Measurements from ENCODE around the gene XPA.

XPA gene

GRCh38 chr9:97698865-97699264 lies 1.7 kb upstream of the XPA start:
- Histone ChIP-seq H3K4me1 (ENCODE audit: insufficient read depth, low read length, poor library complexity, severe bottlenecking) (peaks cover 33% of the 10 kb centered on the region), H3K9me3 (ENCODE audit: insufficient read depth, low read depth, low read length) (no peaks in the 10 kb centered on the region), H4K20me1 (ENCODE audit: insufficient read depth, low read length, poor library complexity, severe bottlenecking) (no peaks in the 10 kb centered on the region), H3K27me3 (ENCODE audit: insufficient read depth, low read length, poor library complexity, severe bottlenecking) (peaks cover 50% of the 10 kb centered on the region), H3K4me3 (ENCODE audit: low read length, poor library complexity, severe bottlenecking) (no peak overlapping the region), H3F3A (ENCODE audit: low read depth) (no peaks in the 10 kb centered on the region), H3K4me2 (ENCODE audit: low read depth, low read length, poor library complexity, severe bottlenecking) (no peak overlapping the region), H3K9ac (ENCODE audit: low read depth, low read length, poor library complexity, severe bottlenecking) (no peak overlapping the region), H3K9me2 (replicated peaks; ENCODE audit: low read depth, low read length) (no peaks in the 10 kb centered on the region), H2AFZ (ENCODE audit: low read length) (no peak overlapping the region), H3K79me2 (ENCODE audit: insufficient read depth, low read length) (peaks cover 16% of the 10 kb centered on the region; the same call in 1 of the 2 replicates), H3K36me3 (ENCODE audit: insufficient read depth, low read length) (no peaks in the 10 kb centered on the region)
- TF ChIP-seq EZH2phosphoT487 (IDR thresholded peaks at IDR 0.05; ENCODE audit: borderline replicate concordance) (no peak), CTCF (conservative IDR thresholded peaks at IDR 0.05; ENCODE audit: low read length) (no peak)

GRCh38 chr9:97697837-97698236 lies 697 bp upstream of the XPA start:
- Histone ChIP-seq H2AFZ (ENCODE audit: low read length) (peak overlapping the region; percentile 96), H3F3A (ENCODE audit: low read depth) (no peaks in the 10 kb centered on the region), H3K9me3 (ENCODE audit: insufficient read depth, low read depth, low read length) (no peaks in the 10 kb centered on the region), H3K9ac (ENCODE audit: low read depth, low read length, poor library complexity, severe bottlenecking) (peak overlapping the region; percentile 68), H3K36me3 (ENCODE audit: insufficient read depth, low read length) (no peaks in the 10 kb centered on the region), H4K20me1 (ENCODE audit: insufficient read depth, low read length, poor library complexity, severe bottlenecking) (no peaks in the 10 kb centered on the region), H3K4me1 (ENCODE audit: insufficient read depth, low read length, poor library complexity, severe bottlenecking) (peaks cover 37% of the 10 kb centered on the region), H3K79me2 (ENCODE audit: insufficient read depth, low read length) (peaks cover 19% of the 10 kb centered on the region; the same call in 1 of the 2 replicates), H3K9me2 (replicated peaks; ENCODE audit: low read depth, low read length) (no peaks in the 10 kb centered on the region), H3K27me3 (ENCODE audit: insufficient read depth, low read length, poor library complexity, severe bottlenecking) (peaks cover 40% of the 10 kb centered on the region), H3K4me3 (ENCODE audit: low read length, poor library complexity, severe bottlenecking) (peak overlapping the region; percentile 85), H3K4me2 (ENCODE audit: low read depth, low read length, poor library complexity, severe bottlenecking) (peak overlapping the region; percentile 77)
- TF ChIP-seq EZH2phosphoT487 (IDR thresholded peaks at IDR 0.05; ENCODE audit: borderline replicate concordance) (no peak), CTCF (conservative IDR thresholded peaks at IDR 0.05; ENCODE audit: low read length) (no peak)

- Histone ChIP-seq H2AFZ (ENCODE audit: low read length) (peak overlapping the region; percentile 96), H3K4me3 (ENCODE audit: low read length, poor library complexity, severe bottlenecking) (peak overlapping the region; percentile 85), H4K20me1 (ENCODE audit: insufficient read depth, low read length, poor library complexity, severe bottlenecking) (no peaks in the 10 kb centered on the region), H3K9me2 (replicated peaks; ENCODE audit: low read depth, low read length) (no peaks in the 10 kb centered on the region), H3K36me3 (ENCODE audit: insufficient read depth, low read length) (no peaks in the 10 kb centered on the region), H3K4me1 (ENCODE audit: insufficient read depth, low read length, poor library complexity, severe bottlenecking) (peaks cover 37% of the 10 kb centered on the region), H3K9me3 (ENCODE audit: insufficient read depth, low read depth, low read length) (no peaks in the 10 kb centered on the region), H3K4me2 (ENCODE audit: low read depth, low read length, poor library complexity, severe bottlenecking) (peak overlapping the region; percentile 77), H3F3A (ENCODE audit: low read depth) (no peaks in the 10 kb centered on the region), H3K27me3 (ENCODE audit: insufficient read depth, low read length, poor library complexity, severe bottlenecking) (peaks cover 24% of the 10 kb centered on the region), H3K79me2 (ENCODE audit: insufficient read depth, low read length) (peaks cover 19% of the 10 kb centered on the region; the same call in 1 of the 2 replicates), H3K9ac (ENCODE audit: low read depth, low read length, poor library complexity, severe bottlenecking) (peak overlapping the region; percentile 68)
- TF ChIP-seq EZH2phosphoT487 (IDR thresholded peaks at IDR 0.05; ENCODE audit: borderline replicate concordance), result no peak
- TF ChIP-seq CTCF (conservative IDR thresholded peaks at IDR 0.05; ENCODE audit: low read length), result no peak
These were observed 941 bp downstream of the XPA start for GRCh38 chr9:97695995-97696802.

Measured in Loucy (cell line).